Body of pancreas (tissue), 4 donors: ENCODE measurements around the gene C11orf54.

Experiments
- CTCF ChIP-seq, 7 experiments: fragments of 450-650 bp in 4 of 7; fragments of 200-600 bp in 3 of 7; sonication (generic) in 3 of 7; IDR thresholded peaks; one replicate each; pipeline ENCODE4 v1.5.1; 2016 to 2019; ENCODE audit warnings: antibody characterized with exemption in 7 of 7
- POLR2A ChIP-seq, 3 donors: fragments of 450-650 bp; IDR thresholded peaks; one replicate each; pipeline ENCODE4 v1.6.1; 2016; ENCODE audit warnings: antibody characterized with exemption in 3 of 3, mild to moderate bottlenecking in 2 of 3

- no peak for TF ChIP-seq CTCF (IDR thresholded peaks at IDR 0.05)
- TF ChIP-seq POLR2A (IDR thresholded peaks at IDR 0.05), result no peak
Observed at GRCh38 chr11:93784935-93785360, 43.5 kb downstream of the C11orf54 start.
